Stimulated activated CD8-positive, alpha-beta memory T cell treated with anti-CD3 and anti-CD28 coated beads, Interleukin-4, amount 100 ng/mL, for 24 hours (primary cell): ENCODE data around the gene CEP112.

Experiments used
- DNase-seq: peaks from one replicate; pipeline ENCODE4 v3.0.0-alpha.2; 2020; ENCODE audit warnings: low read depth

Gene CEP112

DNA sequence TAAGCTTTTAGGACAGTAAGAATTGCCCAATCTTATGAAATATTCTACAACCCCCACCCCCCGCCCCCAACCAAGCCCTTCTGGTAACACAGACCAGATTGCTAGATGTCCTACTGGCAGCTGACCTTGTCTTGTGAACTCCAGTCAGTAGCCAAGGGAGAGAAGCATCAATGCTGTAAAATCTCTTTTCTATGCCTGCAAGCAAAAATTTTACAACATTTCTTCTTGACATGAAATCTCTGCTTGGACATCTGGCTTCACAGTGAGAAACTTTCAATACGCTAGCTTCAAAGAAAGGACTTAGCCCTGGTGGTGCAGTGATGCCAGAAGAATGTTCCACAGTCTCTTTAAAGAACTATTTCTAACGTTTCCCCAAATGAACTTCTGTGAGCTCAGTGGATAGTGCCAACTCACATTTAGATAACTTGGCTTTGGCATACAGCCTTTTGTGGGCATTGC lies 461.2 kb downstream of the CEP112 start:
- no peak for DNase-seq

DNA sequence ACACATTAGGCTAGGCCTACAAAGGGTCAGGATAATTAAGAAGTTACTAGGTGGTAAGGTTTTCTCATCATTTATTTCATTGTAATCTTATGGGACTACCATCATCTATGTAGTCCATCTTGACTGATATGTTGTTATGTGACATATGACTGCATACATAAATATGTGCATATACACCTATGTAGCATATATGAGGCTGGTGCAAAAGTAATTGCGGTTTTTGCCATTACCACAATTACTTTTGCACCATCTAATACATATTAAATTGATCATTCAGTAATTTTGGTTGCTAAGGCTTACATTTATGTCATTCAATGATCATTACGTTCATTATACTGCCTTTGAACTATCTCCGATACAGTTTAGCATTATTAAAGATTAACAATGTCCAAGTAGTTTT lies 462.7 kb downstream of the CEP112 start:
- no peak for DNase-seq

DNA sequence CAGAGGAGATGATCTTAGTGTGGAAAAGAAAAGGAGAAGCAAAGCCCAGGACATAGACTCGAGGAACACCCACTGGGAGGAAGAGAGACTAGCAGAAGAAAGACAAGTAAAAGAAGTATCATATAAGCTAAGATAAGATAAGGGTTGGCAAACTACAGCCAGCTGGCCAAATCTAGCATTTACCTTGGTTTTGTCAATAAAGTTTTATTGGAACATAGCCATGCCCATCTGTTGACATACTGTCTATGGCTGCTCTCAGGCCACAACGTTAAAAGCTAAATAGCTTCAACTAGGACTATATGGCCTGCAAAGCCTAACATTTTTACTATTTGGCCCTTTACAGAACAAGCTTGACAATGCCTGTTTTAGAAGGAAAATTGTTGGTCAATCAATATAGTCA lies 464.1 kb downstream of the CEP112 start:
- no peak for DNase-seq

DNA sequence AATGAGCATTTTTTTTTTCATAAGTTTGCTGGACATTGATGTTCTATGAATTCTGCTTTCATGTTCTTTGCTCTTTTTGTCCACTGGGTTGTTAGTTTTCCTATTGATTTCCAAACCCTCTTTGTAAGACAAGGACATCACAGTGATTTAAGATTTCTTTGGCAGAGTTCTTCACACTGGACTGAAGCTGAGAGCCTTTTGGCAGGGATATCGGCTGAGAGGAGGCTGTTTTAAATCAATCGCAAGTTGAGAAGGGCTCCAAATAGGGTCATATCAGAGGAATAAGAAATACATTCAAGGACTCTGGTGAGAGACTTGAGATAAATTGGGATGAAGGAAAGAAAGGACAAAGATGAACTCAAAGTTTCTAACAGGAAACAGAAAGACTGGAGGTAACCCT lies 464.7 kb downstream of the CEP112 start:
- DNase-seq: no peak

DNA sequence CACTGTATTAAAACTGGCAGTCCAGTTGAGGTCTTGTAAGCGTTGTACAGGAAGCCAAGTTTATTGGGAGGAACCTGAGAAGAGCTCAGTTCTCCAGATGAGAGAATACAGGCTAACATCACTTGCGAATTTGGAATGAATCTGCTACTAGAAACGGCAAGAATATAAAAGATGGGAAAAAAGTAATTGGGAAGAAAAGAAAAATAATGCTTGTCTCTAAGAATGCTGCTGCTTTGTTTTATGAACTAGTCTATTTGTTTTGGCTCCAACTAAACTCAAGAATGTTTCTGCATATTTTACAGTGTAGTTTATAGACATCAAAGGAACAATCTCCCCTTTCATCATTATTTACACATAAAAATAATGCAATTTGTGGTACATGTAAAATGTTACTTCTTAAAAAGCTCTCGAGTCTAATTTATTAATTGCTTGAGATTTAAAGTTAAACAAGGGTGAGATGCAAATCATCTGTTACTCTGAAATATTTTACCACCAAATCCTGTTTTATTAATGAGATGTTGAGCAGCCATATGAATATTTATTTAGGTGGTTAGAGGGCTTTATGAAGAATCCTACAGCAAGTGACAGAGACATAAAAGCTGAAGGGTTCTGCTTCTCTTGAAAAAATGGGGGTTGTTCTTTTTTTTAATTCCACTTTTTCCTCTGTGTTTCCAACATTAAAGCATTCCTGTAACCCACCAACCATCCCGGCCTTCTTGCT lies 468.3 kb downstream of the CEP112 start:
- DNase-seq: no peak

DNA sequence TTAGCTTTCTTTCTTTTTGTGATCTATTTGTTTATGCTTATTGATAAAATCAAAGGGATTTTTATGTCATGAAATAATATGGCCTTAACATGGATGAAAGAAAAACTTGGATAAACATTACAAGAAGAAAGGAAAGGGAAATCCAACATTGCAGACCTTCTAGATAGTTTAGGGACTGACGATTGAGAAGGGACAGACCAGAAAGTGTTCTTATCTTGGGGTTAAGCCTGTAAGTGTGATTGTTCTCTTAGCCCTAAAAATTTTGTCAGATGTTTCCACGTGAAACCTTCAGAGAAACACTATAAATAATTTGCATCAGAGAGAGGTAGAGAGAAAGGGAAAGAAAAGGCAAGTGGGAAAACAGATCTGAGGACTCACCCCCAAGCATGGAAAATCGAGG lies 473.3 kb downstream of the CEP112 start:
- DNase-seq: no peak

DNA sequence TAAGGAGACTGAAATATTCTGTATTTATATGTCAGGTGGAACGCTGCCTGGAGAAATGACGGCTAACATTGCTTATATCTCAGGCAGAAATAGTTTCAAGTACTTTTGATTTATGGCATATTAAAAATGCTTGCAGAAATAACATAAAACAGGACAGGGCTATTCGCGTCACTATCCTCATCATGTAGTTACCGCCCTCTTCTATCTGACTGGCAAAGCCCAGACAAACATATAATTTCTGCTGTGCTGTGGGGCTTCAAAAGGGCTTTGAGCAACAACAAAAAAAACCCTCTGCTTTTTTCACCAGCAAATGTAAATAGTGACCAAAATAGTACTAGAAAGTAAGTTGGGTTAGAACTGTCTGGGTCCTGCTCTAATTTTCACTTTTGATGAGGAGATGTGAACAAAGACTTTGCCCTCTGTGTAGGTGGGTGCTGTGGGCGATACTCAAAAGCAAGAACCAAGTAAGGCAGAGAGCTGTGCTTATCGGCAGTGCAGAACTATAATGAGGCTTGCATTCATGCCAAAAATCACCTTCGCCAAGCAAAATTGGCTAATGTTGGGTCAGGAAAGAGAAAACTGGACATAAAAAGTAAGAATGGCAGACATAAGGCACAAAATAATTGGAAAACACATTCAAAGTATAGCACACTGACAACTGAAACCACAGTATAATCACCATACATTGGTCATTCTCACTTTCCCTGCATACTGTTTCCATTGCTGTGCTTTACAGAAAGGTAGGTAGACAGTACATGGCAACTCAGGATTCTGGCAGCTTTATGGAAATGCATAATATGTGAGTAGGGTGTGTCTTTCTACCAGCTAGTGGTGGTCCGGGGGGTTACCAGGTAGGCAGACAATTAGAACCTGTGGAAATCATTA lies 479.3 kb downstream of the CEP112 start:
- DNase-seq: no peak

DNA sequence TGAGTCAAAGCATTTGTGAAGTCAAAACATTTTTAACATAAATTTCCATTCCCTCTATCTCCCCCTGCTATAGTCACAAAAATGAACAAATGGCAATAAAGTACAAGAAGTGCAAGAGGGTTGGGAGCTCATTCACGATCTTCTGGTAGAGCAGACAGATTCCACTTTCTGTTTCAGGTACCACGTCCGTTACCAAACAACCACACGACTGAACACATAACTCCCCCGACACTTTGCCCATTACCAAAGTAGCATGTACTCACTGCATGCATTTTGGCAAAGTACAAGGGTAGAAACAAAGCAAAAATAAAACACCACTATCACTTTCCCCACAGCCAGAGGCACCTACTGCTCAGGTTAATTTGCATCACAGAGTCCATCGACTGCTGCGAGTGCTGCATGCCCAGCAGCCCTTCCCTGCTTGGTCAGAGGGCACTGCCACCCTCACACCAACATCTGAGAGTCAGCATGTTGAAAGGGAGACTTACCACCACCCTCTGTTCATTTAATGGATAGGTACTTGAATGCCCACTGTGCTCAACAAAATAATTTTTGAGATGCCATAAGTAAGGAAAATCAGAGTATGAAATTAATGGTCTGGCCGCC lies 480.2 kb downstream of the CEP112 start:
- DNase-seq: no peak

DNA sequence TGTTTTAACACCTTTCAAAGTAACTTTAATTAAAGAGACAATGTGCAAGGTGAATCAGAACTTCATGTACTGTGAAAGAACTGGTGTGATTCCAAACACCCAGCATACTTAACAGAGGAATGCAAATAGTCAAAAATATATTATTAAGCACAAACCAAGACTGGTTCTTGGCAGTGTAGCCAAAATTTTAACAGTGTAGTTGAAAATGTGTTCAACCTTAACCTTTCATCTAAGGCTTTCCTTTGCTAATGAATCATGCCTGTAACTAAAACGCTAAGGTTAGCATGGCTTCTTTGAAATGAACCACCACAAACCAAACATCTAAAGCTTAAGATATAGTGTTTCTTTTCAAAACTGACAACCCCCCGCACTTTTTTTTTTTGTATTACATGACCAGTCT lies 484.2 kb downstream of the CEP112 start:
- no peak for DNase-seq

DNA sequence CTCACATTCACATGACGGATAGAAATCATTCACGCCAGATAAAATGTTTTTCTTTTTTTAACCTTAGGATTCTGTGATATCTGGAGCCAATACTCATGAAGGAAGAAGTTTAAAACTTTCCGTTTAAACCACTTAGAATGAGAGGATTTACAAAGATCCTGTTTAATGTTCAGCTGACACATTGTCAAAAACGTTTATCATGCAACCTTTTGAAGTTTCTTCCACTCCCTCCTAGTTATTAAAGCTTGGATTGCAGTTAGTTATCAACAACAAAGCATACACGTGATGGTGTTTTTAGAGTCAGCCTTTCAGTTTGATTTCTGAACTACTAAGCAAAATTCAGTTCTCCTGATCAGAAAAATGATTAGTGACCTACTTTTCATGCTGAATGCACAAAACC lies 487.2 kb downstream of the CEP112 start:
- no peak for DNase-seq

DNA sequence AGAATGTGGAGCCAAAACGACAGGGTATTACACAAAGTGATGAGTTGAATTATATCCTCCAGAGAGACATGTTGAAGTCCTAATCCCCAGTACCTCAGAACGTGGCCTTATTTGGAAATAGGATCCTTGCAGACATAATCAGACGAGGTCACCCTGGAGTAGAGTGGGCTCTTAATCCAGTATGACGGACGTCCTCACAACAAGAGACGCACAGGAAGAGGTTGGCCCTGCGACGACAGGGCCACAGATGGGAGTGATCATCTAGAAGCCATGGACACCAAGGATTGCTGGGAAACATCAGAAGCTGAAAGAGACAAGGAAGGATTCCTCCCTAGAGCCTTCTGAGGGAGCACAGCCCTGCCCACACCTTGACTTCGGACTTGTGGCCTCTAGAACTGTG lies 488.0 kb downstream of the CEP112 start:
- DNase-seq: no peak

DNA sequence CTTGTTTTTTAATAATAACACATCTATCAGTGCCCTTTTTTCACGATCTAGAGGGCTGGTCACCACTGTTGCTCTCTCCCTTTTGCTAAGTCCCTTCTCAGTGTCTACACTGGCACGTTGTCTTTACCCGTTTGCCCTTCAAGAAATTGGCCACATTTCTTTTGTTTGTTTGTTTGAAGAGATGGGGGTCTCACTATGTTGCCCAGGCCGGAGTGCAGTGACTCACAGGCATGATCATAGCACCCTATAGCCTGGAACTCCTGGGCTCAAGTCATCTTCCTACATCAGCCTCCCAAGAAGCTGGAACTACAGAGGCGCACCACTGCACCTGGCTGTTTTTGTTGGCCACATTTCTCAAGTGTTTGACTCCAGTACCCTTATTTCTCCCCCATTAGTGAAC lies 492.5 kb downstream of the CEP112 start:
- no peak for DNase-seq

DNA sequence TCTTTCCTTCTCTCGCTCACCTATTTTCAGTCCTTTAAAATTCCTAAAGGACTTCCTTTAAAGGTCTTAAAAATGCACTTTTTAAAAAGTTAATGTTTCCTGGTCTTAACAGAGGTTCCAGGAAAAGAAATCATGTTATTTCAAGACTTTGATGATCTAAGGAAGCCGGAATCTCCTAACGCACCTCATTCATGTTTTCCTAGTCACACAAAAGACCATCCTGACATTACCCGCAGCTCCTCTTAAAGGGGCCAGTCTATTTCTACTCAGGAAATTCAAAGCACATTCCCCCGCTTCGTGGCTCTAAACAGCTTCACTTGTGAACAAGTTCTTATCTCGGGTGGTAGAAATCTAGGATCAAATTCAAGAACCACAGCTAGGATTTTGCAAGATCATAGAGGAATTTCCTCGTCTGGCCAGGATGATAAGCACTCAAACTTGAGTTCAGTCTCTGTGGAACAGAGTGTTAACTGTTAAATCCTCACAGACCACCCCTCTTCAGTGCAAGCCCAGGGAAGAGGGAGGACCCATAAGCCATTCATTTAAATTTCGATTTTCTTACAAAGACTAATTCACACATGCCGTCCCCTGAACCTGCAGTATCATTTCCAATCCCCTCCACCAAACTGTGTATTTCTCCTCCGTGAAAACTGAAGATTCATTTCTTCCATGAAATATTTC lies 493.4 kb downstream of the CEP112 start:
- no peak for DNase-seq

DNA sequence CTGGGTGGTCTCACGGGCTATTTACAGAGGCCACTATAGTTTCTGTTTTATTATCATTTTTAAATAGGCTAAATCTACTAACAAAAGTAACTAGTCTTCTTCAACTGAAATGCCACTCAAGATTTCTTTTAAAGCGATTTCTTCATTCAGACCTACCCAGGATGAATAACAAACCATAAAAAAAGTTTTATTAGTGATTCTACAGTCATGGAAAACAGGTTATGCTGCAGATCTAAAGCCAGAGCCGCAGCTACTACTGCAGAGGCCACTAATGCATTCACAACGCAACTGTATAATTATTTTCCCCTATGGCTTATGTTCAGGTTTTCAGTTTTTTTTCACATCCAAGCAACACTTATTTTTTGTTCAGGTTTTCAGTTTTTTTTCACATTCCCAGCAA lies 494.3 kb downstream of the CEP112 start:
- DNase-seq: no peak

DNA sequence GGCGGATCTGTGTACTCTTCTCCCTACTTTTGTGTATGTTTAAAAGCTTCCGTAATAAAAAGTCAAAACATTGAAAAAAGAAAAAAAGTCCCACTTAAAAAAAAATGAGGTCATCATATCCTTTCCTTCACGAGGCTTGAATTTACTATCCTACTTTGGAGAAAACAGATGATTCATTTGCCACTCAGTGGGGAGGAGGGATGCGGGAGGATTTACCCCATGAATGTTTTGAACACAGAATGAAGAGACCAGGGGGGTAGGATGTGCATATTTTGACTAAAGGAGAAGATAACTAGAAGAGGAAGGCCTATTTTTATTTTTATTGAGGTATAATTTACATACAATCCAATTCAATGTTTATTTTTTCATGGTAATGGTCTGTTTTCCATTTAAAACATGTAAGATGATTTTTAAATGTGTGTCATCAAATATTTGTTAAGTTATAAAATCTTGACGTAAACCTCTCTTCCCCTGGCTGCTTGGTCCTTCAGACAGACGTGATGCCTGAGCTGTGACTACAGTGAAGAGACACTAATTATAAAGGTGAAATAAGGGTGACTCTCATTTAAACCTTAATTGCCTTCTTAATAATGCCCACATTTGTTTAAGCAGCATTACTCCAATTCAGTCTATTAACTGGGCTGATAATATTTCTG lies 495.1 kb downstream of the CEP112 start:
- DNase-seq: no peak

DNA sequence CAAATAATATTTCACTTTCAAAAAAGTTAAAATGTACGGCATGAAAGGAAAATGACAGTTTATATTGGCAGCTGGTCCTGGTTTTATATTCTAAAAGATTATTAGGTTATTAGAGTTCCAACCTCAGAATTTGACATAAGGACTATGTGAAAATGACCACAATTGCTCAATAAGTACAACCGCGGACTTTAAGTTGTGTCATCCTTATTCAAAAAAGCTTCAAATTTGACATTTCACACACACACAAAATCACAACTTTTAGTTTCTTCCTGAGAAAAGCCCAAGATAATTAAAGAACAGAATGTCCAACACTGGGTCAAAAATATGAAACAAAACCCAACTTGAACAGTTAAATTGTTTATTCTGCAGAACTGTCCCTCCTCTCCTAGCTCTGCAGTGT lies 497.3 kb downstream of the CEP112 start:
- DNase-seq: no peak

DNA sequence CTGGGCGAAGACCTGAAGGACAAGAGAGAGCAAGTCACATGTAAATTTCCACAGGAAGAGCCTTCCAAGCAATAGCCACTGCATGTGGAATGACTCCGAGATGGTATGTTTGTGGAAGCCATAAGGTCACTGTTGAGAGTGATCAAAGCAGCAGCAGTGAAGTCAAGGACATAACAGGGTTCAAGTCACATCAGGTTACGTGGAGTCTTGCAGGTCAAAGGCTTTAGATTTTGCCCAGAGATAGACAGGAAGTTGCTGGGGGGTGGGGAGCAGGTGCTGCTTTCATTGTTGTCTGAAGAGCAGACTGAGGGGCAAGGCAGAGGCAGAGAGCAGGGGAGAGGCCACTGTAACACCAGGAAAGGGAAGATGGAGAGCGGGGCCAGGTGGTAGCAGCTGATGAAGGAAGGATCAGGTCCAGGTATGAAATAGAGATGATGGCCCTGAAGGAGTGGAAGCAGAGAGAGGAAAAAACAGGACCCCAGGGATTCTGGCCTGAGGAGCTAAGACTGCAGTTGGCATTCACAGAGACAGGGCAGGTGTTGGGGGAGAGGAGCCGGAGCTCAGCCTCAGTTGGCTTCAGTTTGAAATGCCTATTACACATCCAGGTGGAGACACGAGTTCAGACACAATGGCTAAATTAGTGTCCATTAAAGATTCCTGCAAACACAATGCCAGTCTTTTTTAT lies 501.2 kb downstream of the CEP112 start:
- DNase-seq: no peak

DNA sequence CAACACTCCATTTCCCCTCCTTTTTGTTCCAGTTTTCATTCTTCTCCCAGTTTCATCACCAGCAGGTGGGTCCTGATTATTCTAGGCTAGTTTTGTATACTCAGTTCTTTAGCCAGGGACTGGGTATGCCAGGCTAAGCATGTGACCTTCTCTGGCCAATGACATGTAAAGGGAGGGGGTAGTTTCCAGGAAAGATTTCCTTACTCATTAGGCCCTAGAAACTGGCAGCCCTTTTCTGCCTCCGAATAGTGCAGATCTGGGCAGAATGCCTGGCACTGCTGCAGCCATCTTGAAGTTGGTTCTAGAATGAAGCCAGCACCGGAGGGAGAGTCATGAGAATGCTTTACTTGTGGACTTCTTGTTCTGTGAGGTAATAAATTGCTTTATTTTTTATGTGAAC lies 503.6 kb downstream of the CEP112 start:
- no peak for DNase-seq

DNA sequence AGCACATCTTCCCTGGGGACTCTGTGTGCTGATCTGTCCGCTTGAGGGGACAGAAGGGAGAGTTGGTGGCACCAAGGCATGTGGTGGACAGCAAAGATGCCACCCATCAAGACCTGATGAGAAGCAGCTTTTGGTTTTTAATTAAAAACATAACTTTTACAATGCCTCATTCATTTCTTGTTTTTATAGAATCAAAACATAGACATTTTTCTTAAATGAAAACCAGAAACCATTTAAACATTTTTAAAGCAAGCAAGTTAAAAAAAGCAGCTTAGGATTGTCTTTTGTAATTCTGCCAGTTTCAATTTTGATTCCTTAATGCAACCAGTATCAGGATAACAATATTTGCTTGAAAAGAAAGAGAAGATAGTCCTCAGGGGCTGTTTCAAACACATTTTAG lies 506.8 kb downstream of the CEP112 start:
- DNase-seq: no peak

DNA sequence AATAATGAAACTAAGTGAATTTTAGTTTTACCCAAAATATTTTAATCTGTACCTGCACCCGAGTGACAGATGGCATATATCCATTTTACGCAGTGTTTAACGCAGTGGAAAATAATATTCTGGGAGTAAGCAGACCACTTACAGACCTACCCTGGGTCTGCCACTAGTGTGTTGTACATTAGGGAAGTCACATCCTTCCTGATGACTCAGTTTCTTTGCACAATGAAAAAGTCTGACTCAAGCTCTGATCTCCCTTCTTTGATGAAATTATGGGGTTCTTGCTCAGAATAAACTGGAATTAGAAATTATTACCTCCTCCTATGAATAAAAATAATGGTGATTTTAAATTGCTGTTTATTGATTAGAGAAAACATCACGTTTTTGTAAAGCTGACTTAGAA lies 507.3 kb downstream of the CEP112 start:
- DNase-seq: no peak

DNA sequence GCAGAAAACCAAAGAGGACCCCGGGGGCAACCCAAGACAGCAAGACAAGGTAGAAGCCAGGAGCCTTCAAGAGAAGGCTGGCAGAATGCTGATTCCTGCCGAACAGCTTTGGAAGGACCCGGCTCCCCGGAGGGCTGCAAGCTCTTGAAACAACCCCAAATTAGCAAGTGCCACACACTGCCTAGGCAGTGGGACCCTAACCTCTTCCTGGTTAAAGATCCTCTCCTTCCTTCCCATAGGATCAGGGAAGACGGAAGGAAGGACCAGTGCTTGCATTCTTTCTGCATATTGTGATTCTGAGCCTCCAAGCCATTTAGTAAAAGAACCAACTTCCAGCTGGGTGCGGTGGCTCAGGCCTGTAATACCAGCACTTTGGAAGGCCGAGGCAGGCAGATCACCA lies 508.5 kb downstream of the CEP112 start:
- no peak for DNase-seq
